ENCODE measurements around the gene APAF1.

APAF1 gene

DNA sequence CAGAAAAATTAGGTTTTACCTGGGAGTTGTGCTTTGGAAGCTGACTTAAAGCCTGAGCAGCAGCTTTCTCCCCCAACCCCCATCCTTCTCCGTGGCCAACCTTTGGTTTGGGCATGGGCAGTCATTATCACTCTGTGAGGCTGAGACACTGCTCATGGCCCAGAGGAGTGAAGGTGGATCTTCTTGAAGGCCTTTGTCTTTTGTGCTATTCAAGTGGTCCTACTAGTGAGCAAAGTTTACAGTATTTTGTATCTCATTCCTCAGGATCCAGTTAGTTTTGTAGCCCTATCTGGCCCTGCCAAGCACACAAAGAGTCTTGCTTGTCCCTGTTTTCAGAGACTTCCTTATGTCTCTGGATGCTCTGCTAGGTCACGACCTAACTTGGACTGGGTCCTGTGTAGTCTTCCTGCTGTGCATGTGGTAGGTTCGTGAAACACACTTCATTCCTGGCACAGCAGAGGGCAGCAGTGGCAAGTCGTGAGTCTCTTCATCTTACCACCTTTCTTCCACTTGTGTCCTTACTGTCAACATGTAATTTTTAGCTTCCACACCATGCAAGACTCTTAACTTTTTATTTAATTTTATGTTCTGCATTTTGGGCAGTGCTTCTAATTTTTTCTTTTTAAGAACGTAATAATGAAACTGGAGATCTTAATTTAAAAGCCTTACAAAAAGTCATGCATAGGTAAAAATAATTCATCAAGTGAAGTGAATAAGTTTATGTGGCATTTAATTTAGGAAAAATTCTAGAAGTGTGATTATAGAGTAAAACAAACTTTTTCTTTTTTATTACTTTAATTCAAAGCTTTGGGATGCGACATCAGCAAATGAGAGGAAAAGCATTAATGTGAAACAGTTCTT, 53.7 kb downstream of the APAF1 start:
- ChIA-PET CTCF (interaction anchor here (0.7 to 1.9 kb wide), 5 partner anchors 9 to 300 kb away, joined by 3 to 6 read pairs (median 4); no protein-coding TSS in a partner anchor), POLR2A (no interaction called here)
- DNase-seq (ENCODE audit: extremely low spot score), result peak; percentile 53
- TF ChIP-seq, protein P1, sequence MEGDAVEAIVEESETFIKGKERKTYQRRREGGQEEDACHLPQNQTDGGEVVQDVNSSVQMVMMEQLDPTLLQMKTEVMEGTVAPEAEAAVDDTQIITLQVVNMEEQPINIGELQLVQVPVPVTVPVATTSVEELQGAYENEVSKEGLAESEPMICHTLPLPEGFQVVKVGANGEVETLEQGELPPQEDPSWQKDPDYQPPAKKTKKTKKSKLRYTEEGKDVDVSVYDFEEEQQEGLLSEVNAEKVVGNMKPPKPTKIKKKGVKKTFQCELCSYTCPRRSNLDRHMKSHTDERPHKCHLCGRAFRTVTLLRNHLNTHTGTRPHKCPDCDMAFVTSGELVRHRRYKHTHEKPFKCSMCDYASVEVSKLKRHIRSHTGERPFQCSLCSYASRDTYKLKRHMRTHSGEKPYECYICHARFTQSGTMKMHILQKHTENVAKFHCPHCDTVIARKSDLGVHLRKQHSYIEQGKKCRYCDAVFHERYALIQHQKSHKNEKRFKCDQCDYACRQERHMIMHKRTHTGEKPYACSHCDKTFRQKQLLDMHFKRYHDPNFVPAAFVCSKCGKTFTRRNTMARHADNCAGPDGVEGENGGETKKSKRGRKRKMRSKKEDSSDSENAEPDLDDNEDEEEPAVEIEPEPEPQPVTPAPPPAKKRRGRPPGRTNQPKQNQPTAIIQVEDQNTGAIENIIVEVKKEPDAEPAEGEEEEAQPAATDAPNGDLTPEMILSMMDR (IDR thresholded peaks at IDR 0.05; ENCODE audit: control extremely low read depth, extremely low read depth, low read depth, missing control alignments), result peak; percentile 59

DNA sequence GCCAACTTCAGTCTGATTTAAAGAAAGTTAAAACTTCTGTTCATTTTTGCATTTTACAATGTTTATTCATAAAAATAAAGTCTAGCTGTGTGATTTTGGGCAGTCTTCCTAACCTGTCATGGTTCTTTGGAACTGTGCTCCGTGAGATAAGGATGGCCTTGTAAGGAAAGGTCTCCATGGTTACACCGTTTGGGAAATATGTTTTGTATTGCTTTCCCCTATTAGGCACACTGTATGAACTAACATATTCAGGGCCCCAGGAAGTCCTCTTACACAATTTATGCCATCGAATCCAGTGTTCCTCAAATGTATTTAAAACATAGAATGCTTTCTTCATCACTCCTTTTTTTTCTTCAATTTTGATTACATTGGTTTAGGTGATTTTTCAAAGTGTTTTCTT, 54.5 kb downstream of the APAF1 start:
- ChIA-PET POLR2A (no interaction called here), CTCF (interaction anchor here (0.7 to 1.9 kb wide), 4 partner anchors 8 to 299 kb away, joined by 3 to 6 read pairs (median 4); no protein-coding TSS in a partner anchor)
- TF ChIP-seq, protein P1 (IDR thresholded peaks at IDR 0.05; ENCODE audit: control extremely low read depth, extremely low read depth, low read depth, missing control alignments), result no peak
- DNase-seq (ENCODE audit: extremely low spot score), result no peak

DNA sequence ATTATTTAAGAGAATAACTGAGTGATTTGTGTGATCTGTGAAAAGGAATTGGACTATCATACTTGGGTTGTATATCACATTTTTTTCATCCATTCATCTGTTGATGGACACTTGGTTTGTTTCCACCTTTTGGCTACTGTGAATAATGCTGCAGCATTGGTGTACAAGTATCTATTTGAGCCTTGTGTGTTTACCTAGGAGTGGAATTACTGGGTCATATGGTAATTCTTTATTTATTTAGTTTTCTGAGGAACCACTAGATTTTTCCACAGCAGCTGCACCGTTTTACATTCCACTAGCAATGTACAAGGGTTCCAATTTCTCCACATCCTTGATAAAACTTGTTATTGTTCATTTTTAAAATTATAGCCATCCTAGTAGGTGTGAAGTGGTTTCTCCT, 56.1 kb downstream of the APAF1 start:
- POLR2A ChIA-PET, result no interaction called here
- TF ChIP-seq, protein P1 (IDR thresholded peaks at IDR 0.05; ENCODE audit: control extremely low read depth, extremely low read depth, low read depth, missing control alignments), result no peak
- DNase-seq (ENCODE audit: extremely low spot score), result no peak
- CTCF ChIA-PET, result no interaction called here

DNA sequence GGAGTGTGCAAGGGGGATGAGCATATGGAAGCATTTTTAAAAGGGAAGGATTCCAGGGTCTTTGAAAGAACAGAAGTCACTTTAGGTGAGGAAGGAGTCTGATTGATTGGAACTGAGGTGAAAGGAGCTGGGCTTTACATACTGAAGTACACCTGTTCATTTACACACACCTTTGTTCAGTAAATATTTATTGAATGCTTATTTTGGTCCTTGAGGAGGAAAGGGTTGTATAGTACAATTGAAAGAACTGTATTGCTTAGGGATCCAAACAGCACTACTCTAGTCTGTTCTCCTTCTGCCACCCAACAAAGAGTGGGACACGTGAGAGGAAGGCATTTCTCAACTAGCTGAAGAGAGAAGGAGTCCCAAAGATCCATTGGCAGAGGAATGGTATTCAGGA, 63.9 kb downstream of the APAF1 start:
- no peak for DNase-seq (ENCODE audit: extremely low spot score)
- POLR2A ChIA-PET, result no interaction called here
- CTCF ChIA-PET, result interaction anchor here (1.4 kb wide), 1 partner anchor 290 kb away, joined by 3 read pairs; no protein-coding TSS in a partner anchor
- TF ChIP-seq, protein P1 (IDR thresholded peaks at IDR 0.05; ENCODE audit: control extremely low read depth, extremely low read depth, low read depth, missing control alignments), result no peak

DNA sequence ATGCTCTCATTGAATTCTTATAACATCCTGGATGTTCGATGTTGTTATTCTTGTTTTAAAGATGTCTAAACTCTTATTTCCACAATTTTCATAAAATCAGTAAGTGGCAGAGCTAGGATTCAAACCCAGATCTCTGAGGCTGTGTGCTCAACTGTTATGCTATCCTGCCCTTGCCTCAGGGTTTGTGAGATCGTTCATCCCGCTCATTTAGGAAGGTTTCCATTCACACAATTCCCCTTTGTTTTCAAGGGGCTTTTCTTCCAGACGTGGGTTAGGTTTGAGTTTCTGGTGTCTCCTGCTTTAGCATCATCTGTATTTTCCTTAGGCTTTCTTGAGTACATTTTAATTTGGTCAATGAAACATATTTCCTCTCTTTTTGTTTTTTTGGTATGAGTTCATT, 69.3 kb downstream of the APAF1 start:
- ChIA-PET POLR2A (no interaction called here), CTCF (interaction anchor here (1.0 kb wide), 1 partner anchor 13 kb away, joined by 3 read pairs; no protein-coding TSS in a partner anchor)
- no peak for DNase-seq (ENCODE audit: extremely low spot score)
- TF ChIP-seq, protein P1 (IDR thresholded peaks at IDR 0.05; ENCODE audit: control extremely low read depth, extremely low read depth, low read depth, missing control alignments), result no peak

DNA sequence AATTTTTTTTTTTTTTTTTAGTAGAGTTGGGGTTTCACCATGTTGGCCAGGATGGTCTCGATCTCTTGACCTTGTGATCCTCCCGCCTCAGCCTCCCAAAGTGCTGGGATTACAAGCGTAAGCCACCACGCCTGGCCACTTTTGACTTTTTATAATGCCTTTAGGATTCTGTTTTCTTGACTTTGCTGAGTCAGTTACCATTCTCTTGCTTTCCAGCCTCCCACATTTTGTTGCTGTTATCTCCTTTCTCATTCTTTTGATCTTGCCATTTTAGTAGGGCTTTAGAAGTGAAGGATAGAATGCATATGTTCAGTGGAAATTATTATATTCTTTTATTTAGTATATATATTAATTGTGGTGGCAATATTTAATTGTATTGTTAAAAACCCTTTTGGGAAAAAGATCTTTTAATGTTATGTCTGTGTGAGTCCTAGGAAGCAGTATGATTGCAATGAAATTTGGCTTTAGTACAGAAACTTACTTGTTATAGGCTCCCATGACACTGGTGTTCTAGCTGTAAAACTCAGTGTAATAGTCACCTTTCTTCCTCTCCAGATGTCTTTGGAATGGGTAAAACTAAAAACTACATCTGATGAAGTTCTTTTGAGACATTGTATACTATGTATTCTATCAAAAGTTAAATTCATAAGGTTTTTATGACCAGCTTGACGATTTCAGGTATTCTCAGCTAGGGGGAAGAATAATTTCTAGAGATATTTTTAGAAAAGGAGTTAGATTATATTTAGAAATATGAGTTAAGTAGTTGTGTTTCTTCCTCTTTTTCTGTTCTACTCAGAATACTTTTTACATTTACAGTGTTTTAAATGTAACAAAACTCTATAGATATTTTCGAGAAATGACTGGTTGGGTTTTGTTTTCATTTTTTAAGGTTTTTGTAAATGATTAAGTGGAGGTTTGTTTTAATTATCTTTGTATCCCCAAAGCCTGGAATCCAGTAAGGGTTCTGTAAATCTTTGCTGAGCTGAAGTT, 74.7 kb downstream of the APAF1 start:
- TF ChIP-seq, protein P1 (IDR thresholded peaks at IDR 0.05; ENCODE audit: control extremely low read depth, extremely low read depth, low read depth, missing control alignments), result no peak
- peak; percentile 30 for DNase-seq (ENCODE audit: extremely low spot score)
- POLR2A ChIA-PET, result no interaction called here
- CTCF ChIA-PET, result interaction anchor here (1.8 to 3.2 kb wide), 2 partner anchors 8 to 279 kb away, joined by 5 to 15 read pairs; no protein-coding TSS in a partner anchor

Data from GM10248 (cell line).